ENCODE data around the gene MARCOL.
"Not testable (repeated sequence)": the region's sequence is repeated elsewhere in the genome, so short reads cannot be mapped to it uniquely, and the experiment has no call there.

The MARCOL gene

DNA sequence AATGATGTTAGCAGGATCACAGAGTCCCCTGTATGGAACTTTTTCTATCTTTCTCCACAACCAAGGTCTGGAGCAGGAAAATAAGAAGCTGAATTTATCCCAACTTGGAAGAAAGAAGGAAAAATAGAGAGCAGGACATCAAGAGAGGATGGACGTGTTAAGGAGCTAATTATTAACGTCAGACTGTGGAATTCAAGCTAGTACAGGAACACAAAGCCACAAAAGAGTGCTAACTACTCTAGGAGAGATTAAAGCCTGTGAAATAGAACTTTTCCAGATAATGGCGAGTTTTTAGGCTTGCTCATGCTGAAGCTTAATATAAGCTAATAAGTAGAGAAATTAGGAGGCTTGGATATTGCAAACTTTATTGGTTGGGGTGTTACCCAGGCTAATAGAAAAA, 29.6 kb downstream of the MARCOL start:
- no peak for DNase-seq (ENCODE audit: low read depth in 2 of 2)

GRCh38 chr5:148268566-148268965, 30.2 kb downstream of the MARCOL start, which contains the start of gene SPINK13:
TSS of gene SPINK13 (plus strand) at chr5:148268794. CDS start at chr5:148270073, 1,279 bp downstream.
- DNase-seq (ENCODE audit: low read depth in 2 of 2): no peak

DNA sequence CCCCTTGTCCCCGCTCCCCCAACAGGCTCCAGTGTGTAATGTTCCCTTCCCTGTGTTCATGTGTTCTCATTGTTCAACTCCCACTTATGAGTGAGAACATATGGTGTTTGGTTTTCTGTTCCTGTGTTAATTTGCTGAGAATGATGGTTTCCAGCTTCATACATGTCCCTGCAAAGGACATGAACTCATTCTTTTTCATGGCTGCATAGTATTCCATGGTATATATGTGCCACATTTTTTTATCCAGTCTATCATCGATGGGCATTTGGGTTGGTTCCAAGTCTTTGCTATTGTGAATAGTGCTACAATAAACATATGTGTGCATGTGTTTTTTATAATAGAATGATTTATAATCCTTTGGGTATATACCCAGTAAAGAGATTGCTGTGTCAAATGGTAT, 36.8 kb downstream of the MARCOL start:
- DNase-seq (ENCODE audit: low read depth in 2 of 2): not testable (repeated sequence)

GRCh38 chr5:148280893-148281292, 42.6 kb downstream of the MARCOL start:
- not testable (repeated sequence) for DNase-seq (ENCODE audit: low read depth in 2 of 2)

DNA sequence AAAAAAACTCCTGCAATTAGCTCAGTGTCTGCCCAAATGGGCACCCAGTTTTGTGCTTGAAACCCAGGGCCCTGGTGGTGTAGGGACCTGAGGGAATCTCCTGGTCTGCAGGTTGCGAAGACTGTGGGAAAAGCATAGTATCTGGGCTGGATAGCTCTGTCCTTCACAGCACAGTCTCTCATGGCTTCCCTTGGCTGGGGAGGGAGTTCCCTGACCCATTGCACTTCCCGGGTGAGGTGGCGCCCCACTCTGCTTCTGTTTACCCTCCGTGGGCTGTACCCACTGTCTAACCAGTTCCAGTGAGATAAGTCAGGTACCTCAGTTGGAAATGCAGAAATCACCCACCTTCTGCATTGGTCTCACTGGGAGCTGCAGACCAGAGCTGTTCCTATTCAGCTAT, 43.0 kb downstream of the MARCOL start:
- not testable (repeated sequence) for DNase-seq (ENCODE audit: low read depth in 2 of 2)

GRCh38 chr5:148290271-148291195, 52.2 kb downstream of the MARCOL start:
- no peak for DNase-seq (ENCODE audit: low read depth in 2 of 2)

Measured in stimulated activated CD8-positive, alpha-beta memory T cell treated with anti-CD3 and anti-CD28 coated beads, Interleukin-15, amount 100 ng/mL, for 4 hours (primary cell).